ENCODE measurements around the gene PSG1. TPM values are rescaled to one million over a fixed set of nuclear protein-coding genes. Genes with fewer than 3 reads are reported as not detected.
A peak's percentile ranks its signal among the peaks of the same experiment; 100 is the strongest.
"Not testable (repeated sequence)": the region's sequence is repeated elsewhere in the genome, so short reads cannot be mapped to it uniquely, and the experiment has no call there.

PSG1 gene
- total RNA-seq, 1 donor from 2014 or later: not detected

GRCh38 chr19:42857544-42857867, 22.0 kb downstream of the PSG1 start:
- Histone ChIP-seq H3K27me3 (ENCODE audit: control insufficient read depth, insufficient read depth, low read length) (no peaks in the 10 kb centered on the region), H3K4me3 (ENCODE audit: low read depth, low read length) (no peak overlapping the region), H3K36me3 (ENCODE audit: control insufficient read depth, insufficient read depth, low read length) (no peaks in the 10 kb centered on the region)
- DNase-seq (ENCODE audit: low read depth): no peak
- no peak for TF ChIP-seq CTCF (IDR thresholded peaks at IDR 0.05; ENCODE audit: insufficient read depth, low read length, poor library complexity, severe bottlenecking)

GRCh38 chr19:42856866-42857543, 22.5 kb downstream of the PSG1 start:
- not testable (repeated sequence) for H3K27me3 ChIP-seq (ENCODE audit: control insufficient read depth, insufficient read depth, low read length); H3K36me3 ChIP-seq (ENCODE audit: control insufficient read depth, insufficient read depth, low read length); DNase-seq (ENCODE audit: low read depth); H3K4me3 ChIP-seq (ENCODE audit: low read depth, low read length)
- peak; percentile 43 for TF ChIP-seq CTCF (IDR thresholded peaks at IDR 0.05; ENCODE audit: insufficient read depth, low read length, poor library complexity, severe bottlenecking)

GRCh38 chr19:42854745-42855144, 24.8 kb downstream of the PSG1 start:
- not testable (repeated sequence) for H3K4me3 ChIP-seq (ENCODE audit: low read depth, low read length); DNase-seq (ENCODE audit: low read depth); H3K27me3 ChIP-seq (ENCODE audit: control insufficient read depth, insufficient read depth, low read length); H3K36me3 ChIP-seq (ENCODE audit: control insufficient read depth, insufficient read depth, low read length)

GRCh38 chr19:42853231-42853630, 26.3 kb downstream of the PSG1 start:
- DNase-seq (ENCODE audit: low read depth); H3K36me3 ChIP-seq (ENCODE audit: control insufficient read depth, insufficient read depth, low read length); H3K4me3 ChIP-seq (ENCODE audit: low read depth, low read length); H3K27me3 ChIP-seq (ENCODE audit: control insufficient read depth, insufficient read depth, low read length): not testable (repeated sequence)

GRCh38 chr19:42852821-42853220, 26.7 kb downstream of the PSG1 start:
- not testable (repeated sequence) for DNase-seq (ENCODE audit: low read depth); H3K36me3 ChIP-seq (ENCODE audit: control insufficient read depth, insufficient read depth, low read length); H3K4me3 ChIP-seq (ENCODE audit: low read depth, low read length); H3K27me3 ChIP-seq (ENCODE audit: control insufficient read depth, insufficient read depth, low read length)

- not testable (repeated sequence) for H3K4me3 ChIP-seq (ENCODE audit: low read depth, low read length); H3K36me3 ChIP-seq (ENCODE audit: control insufficient read depth, insufficient read depth, low read length); H3K27me3 ChIP-seq (ENCODE audit: control insufficient read depth, insufficient read depth, low read length); DNase-seq (ENCODE audit: low read depth)
Measured at GRCh38 chr19:42851718-42852280, 27.7 kb downstream of the PSG1 start.

- no peak for TF ChIP-seq CTCF (IDR thresholded peaks at IDR 0.05; ENCODE audit: insufficient read depth, low read length, poor library complexity, severe bottlenecking)
- DNase-seq (ENCODE audit: low read depth): peak; percentile 96
- Histone ChIP-seq H3K36me3 (ENCODE audit: control insufficient read depth, insufficient read depth, low read length) (no peaks in the 10 kb centered on the region), H3K27me3 (ENCODE audit: control insufficient read depth, insufficient read depth, low read length) (no peaks in the 10 kb centered on the region), H3K4me3 (ENCODE audit: low read depth, low read length) (no peak overlapping the region)
Measured at GRCh38 chr19:42850981-42851717, 28.4 kb downstream of the PSG1 start.

GRCh38 chr19:42846597-42846996, 32.9 kb downstream of the PSG1 start:
- Histone ChIP-seq H3K4me3 (ENCODE audit: low read depth, low read length) (no peak overlapping the region), H3K27me3 (ENCODE audit: control insufficient read depth, insufficient read depth, low read length) (no peaks in the 10 kb centered on the region), H3K36me3 (ENCODE audit: control insufficient read depth, insufficient read depth, low read length) (no peaks in the 10 kb centered on the region)
- no peak for TF ChIP-seq CTCF (IDR thresholded peaks at IDR 0.05; ENCODE audit: insufficient read depth, low read length, poor library complexity, severe bottlenecking)
- DNase-seq (ENCODE audit: low read depth): no peak

- H3K4me3 ChIP-seq (ENCODE audit: low read depth, low read length): not testable (repeated sequence)
Measured at GRCh38 chr19:42843631-42844030, 35.9 kb downstream of the PSG1 start.

GRCh38 chr19:42832746-42833442, 46.6 kb downstream of the PSG1 start:
- H3K4me3 ChIP-seq (ENCODE audit: low read depth, low read length); H3K27me3 ChIP-seq (ENCODE audit: control insufficient read depth, insufficient read depth, low read length); DNase-seq (ENCODE audit: low read depth): not testable (repeated sequence)

More at GRCh38 chr19:42843631-42844030, 35.9 kb downstream of the PSG1 start:
- H3K36me3 ChIP-seq (ENCODE audit: control insufficient read depth, insufficient read depth, low read length); DNase-seq (ENCODE audit: low read depth); H3K27me3 ChIP-seq (ENCODE audit: control insufficient read depth, insufficient read depth, low read length): not testable (repeated sequence)

More at GRCh38 chr19:42832746-42833442, 46.6 kb downstream of the PSG1 start:
- not testable (repeated sequence) for H3K36me3 ChIP-seq (ENCODE audit: control insufficient read depth, insufficient read depth, low read length)
